ENCODE measurements around the gene TPPP.

- TF ChIP-seq CTCF (IDR thresholded peaks at IDR 0.05; ENCODE audit: insufficient read depth, low read depth, low read length) (no peak), EZH2 (IDR thresholded peaks at IDR 0.05; ENCODE audit: insufficient read depth, low read length) (no peak)
These were observed 29.5 kb downstream of the TPPP start for GRCh38 chr5:663436-664342.

Data from astrocyte (in vitro differentiated cells and primary cell).